ENCODE data around the gene EPHB3. TPM values are rescaled to one million over a fixed set of nuclear protein-coding genes. Genes with fewer than 3 reads are reported as not detected.
"Not testable (repeated sequence)": the region's sequence is repeated elsewhere in the genome, so short reads cannot be mapped to it uniquely, and the experiment has no call there.

Gene EPHB3
- polyA plus RNA-seq, 1 of the 3 experiments (the other 2 are of a cell fraction) = 4.2 TPM

GRCh38 chr3:184620475-184621119 is 59.0 kb downstream of the EPHB3 start:
- POLR2A ChIA-PET = no interaction called here
- CTCF ChIA-PET = interaction anchor here (1.2 to 1.6 kb wide), 2 partner anchors 59 to 157 kb away, joined by 3 to 5 read pairs; partner anchors contain the start of gene EPHB3
- H3K9me3 ChIP-seq = no peaks in the 10 kb centered on the region
- no peaks in the 10 kb centered on the region for H3K79me2 ChIP-seq (ENCODE audit: insufficient read depth)
- H3K9ac ChIP-seq = no peak overlapping the region
- no peaks in the 10 kb centered on the region; a peak in 1 of 4 replicates for H3K4me1 ChIP-seq (ENCODE audit: control insufficient read depth in 1 of 2, insufficient read depth in 2 of 2, low read depth in 1 of 2, low read length in 1 of 2)
- H3K9me2 ChIP-seq = no peaks in the 10 kb centered on the region
- no peaks in the 10 kb centered on the region for H3K27me3 ChIP-seq (ENCODE audit: insufficient read depth)
- no peaks in the 10 kb centered on the region for H3F3A ChIP-seq (replicated peaks; ENCODE audit: insufficient read depth)
- H3K27ac ChIP-seq (ENCODE audit: low read depth in 2 of 2, low read length in 1 of 2) = no peak overlapping the region
- no peak overlapping the region for H3K4me3 ChIP-seq (ENCODE audit: low read depth in 2 of 2, low read length in 1 of 2)
- TF ChIP-seq YY1 (IDR thresholded peaks at IDR 0.05; ENCODE audit: low read depth) = no peak
- TF ChIP-seq GATA2 (CRISPR knock-in tag; IDR thresholded peaks at IDR 0.05) = no peak
- TF ChIP-seq ZBTB33 (IDR thresholded peaks at IDR 0.05; ENCODE audit: borderline replicate concordance, low read depth) = no peak
- no peak for TF ChIP-seq NFIC (IDR thresholded peaks at IDR 0.05; ENCODE audit: borderline replicate concordance)
- no peak for TF ChIP-seq FOSL2 (IDR thresholded peaks at IDR 0.05; ENCODE audit: borderline replicate concordance, low read depth)
- TF ChIP-seq EZH2phosphoT487 (IDR thresholded peaks at IDR 0.05; ENCODE audit: borderline replicate concordance, low read depth) = no peak
- TF ChIP-seq CTCF (IDR thresholded peaks at IDR 0.05) = no peak
- TF ChIP-seq GABPA (IDR thresholded peaks at IDR 0.05; ENCODE audit: low read depth) = no peak
- TF ChIP-seq NRF1 (IDR thresholded peaks at IDR 0.05; ENCODE audit: low read depth, low read length) = no peak
- no peak for TF ChIP-seq TEAD4 (IDR thresholded peaks at IDR 0.05; ENCODE audit: borderline replicate concordance, insufficient read depth)
- no peak for TF ChIP-seq RCOR1 (IDR thresholded peaks at IDR 0.05; ENCODE audit: low read length)
- TF ChIP-seq MEF2A (IDR thresholded peaks at IDR 0.05; ENCODE audit: borderline replicate concordance, low read depth) = no peak
- TF ChIP-seq TAF1 (IDR thresholded peaks at IDR 0.05; ENCODE audit: borderline replicate concordance, low read depth, low read length) = no peak
- no peak for TF ChIP-seq PBX3 (IDR thresholded peaks at IDR 0.05)
- DNase-seq = no peak
- no peaks in the 10 kb centered on the region for H4K20me1 ChIP-seq (ENCODE audit: insufficient read depth)
- no peaks in the 10 kb centered on the region for H3K36me3 ChIP-seq (replicated peaks in 1 of 2; ENCODE audit: control insufficient read depth in 1 of 2, insufficient read depth in 2 of 2, low read length in 1 of 2)
- WGBS (ENCODE audit: low lambda C conversion rate) = 77% methylated on average over 7 of the region's 7 CpGs
- H2AFZ ChIP-seq (ENCODE audit: low read depth) = no peak overlapping the region
- H3K4me2 ChIP-seq = no peak overlapping the region

- H3K27me3 ChIP-seq (ENCODE audit: insufficient read depth); H3K9me3 ChIP-seq; H3K36me3 ChIP-seq (replicated peaks in 1 of 2; ENCODE audit: control insufficient read depth in 1 of 2, insufficient read depth in 2 of 2, low read length in 1 of 2); H3K4me2 ChIP-seq; H3K79me2 ChIP-seq (ENCODE audit: insufficient read depth); H3K9me2 ChIP-seq; H3K4me1 ChIP-seq (ENCODE audit: control insufficient read depth in 1 of 2, insufficient read depth in 2 of 2, low read depth in 1 of 2, low read length in 1 of 2); DNase-seq; POLR2A ChIA-PET; H3K9ac ChIP-seq; H3K4me3 ChIP-seq (ENCODE audit: low read depth in 2 of 2, low read length in 1 of 2); H3F3A ChIP-seq (replicated peaks; ENCODE audit: insufficient read depth); H2AFZ ChIP-seq (ENCODE audit: low read depth); H3K27ac ChIP-seq (ENCODE audit: low read depth in 2 of 2, low read length in 1 of 2); H4K20me1 ChIP-seq (ENCODE audit: insufficient read depth): not testable (repeated sequence)
- CTCF ChIA-PET = interaction anchor here (1.6 kb wide), 1 partner anchor 156 kb away, joined by 3 read pairs; no protein-coding TSS in a partner anchor
- 91% methylated on average over 13 of the region's 13 CpGs for WGBS (ENCODE audit: low lambda C conversion rate)
These were observed 60.6 kb downstream of the EPHB3 start for GRCh38 chr3:184622156-184622555.

Data from SK-N-SH (cell line).